Measurements from ENCODE around the gene FHAD1. TPM values are rescaled to one million over a fixed set of nuclear protein-coding genes. Genes with fewer than 3 reads are reported as not detected.

The FHAD1 gene
- total RNA-seq, 1 donor from 2014 or later = not detected

DNA sequence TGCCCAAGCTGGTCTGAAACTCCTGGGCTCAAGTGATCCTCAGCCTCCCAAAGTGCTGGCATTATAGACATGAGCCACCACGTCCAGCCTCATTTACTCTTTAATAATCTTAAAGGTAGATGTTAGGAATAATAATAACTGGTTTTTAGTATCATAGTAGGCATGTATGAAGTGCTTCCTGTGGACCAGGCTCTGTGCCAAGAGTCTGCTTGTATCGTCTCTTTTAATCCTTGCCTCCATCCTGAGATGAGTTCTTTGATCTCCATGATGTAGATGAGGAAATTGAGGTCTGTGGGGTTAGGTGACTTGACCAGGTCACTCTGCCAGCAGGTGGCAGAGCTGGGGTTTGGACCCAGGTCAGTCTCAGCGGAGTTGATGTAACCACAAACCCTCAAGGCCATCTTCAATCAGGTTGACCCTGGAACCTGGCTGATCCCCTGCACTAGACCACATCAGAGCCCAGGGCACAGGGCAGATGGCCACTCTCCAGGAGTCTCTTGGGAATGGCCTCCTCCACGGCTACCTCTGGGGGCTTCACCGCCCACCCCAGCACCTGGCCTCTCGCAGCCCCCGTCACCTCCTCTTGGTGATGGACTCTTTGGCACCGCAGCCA lies 173.9 kb downstream of the FHAD1 start:
- H3K27ac Mint-ChIP-seq (ENCODE audit: unreplicated experiment) = no peak overlapping the region
- peaks cover under 1% of the 10 kb centered on the region for H3K4me1 Mint-ChIP-seq (ENCODE audit: low read depth, unreplicated experiment)
- H3K9me3 Mint-ChIP-seq (ENCODE audit: unreplicated experiment) = peaks cover 4% of the 10 kb centered on the region
- no peak overlapping the region for H3K4me3 Mint-ChIP-seq (ENCODE audit: unreplicated experiment)
- TF ChIP-seq, protein P1, sequence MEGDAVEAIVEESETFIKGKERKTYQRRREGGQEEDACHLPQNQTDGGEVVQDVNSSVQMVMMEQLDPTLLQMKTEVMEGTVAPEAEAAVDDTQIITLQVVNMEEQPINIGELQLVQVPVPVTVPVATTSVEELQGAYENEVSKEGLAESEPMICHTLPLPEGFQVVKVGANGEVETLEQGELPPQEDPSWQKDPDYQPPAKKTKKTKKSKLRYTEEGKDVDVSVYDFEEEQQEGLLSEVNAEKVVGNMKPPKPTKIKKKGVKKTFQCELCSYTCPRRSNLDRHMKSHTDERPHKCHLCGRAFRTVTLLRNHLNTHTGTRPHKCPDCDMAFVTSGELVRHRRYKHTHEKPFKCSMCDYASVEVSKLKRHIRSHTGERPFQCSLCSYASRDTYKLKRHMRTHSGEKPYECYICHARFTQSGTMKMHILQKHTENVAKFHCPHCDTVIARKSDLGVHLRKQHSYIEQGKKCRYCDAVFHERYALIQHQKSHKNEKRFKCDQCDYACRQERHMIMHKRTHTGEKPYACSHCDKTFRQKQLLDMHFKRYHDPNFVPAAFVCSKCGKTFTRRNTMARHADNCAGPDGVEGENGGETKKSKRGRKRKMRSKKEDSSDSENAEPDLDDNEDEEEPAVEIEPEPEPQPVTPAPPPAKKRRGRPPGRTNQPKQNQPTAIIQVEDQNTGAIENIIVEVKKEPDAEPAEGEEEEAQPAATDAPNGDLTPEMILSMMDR (IDR thresholded peaks at IDR 0.05; ENCODE audit: partially characterized antibody, unreplicated experiment) = no peak
- H3K27me3 Mint-ChIP-seq (ENCODE audit: unreplicated experiment) = peaks cover 5% of the 10 kb centered on the region
- no peaks in the 10 kb centered on the region for H3K36me3 Mint-ChIP-seq (ENCODE audit: unreplicated experiment)
- no peak for DNase-seq

DNA sequence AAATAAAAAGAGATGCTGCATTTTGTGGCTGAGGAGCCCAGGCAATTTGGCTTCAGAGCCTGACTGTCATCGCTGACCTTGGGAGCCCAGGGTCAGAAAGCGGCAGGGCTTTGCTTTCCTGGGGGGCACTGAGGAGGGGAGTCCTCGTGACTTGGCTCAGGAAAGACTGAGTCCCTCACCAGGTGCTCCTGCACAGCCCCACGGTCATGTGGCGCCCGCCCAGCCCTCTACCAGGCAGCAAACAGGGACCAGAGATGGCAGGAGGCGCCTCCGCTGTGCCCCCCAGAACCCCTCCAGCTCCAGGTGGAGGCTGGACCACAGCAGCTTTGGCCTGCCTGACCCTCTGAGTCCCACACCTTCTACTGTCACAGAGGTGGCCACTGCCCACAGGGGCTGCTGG lies 175.8 kb downstream of the FHAD1 start:
- no peak for DNase-seq
- peaks cover 9% of the 10 kb centered on the region for H3K27me3 Mint-ChIP-seq (ENCODE audit: unreplicated experiment)
- TF ChIP-seq, protein P1 (IDR thresholded peaks at IDR 0.05; ENCODE audit: partially characterized antibody, unreplicated experiment) = no peak
- peaks cover 6% of the 10 kb centered on the region for H3K9me3 Mint-ChIP-seq (ENCODE audit: unreplicated experiment)
- peaks cover 7% of the 10 kb centered on the region for H3K4me1 Mint-ChIP-seq (ENCODE audit: low read depth, unreplicated experiment)
- H3K27ac Mint-ChIP-seq (ENCODE audit: unreplicated experiment) = no peak overlapping the region
- no peak overlapping the region for H3K4me3 Mint-ChIP-seq (ENCODE audit: unreplicated experiment)
- H3K36me3 Mint-ChIP-seq (ENCODE audit: unreplicated experiment) = no peaks in the 10 kb centered on the region

DNA sequence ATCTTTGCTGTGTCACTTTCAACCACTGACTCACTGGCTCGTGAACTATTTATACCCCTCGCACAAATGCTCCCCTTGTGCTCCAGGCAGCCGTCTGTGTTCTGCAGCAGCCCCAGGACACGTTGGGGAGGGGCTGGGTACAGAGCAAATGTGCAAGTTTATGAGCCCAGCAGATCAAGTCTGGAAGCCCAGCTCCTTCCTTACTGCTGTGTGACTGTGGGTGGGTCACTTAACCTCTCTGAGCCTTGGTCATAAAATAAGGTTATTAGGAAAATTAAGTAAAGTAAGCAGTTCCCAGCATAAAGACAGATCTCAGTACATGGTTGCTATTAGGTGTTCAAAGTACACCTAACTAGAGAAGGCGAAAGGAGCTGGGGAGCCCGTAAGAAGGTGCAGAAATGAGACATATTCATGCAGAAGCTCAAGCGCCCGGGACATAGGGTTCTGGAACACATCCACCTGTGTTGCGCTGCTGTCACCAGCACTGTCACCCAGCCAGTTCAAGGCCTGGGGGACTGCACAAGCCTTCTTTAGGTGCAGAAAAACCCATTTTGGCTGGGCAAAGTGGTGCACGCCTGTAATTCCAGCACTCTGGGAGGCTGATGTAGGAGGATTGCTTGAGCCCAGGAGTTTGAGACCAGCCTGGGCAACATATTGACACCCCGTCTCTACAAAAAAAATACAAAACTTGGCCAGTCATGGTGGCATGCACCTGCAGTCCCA lies 176.5 kb downstream of the FHAD1 start:
- TF ChIP-seq, protein P1 (IDR thresholded peaks at IDR 0.05; ENCODE audit: partially characterized antibody, unreplicated experiment) = no peak
- DNase-seq = no peak
- Mint-ChIP-seq H3K27me3 (ENCODE audit: unreplicated experiment) (peaks cover 9% of the 10 kb centered on the region), H3K4me3 (ENCODE audit: unreplicated experiment) (no peak overlapping the region), H3K4me1 (ENCODE audit: low read depth, unreplicated experiment) (peaks cover 7% of the 10 kb centered on the region), H3K9me3 (ENCODE audit: unreplicated experiment) (peaks cover 6% of the 10 kb centered on the region), H3K36me3 (ENCODE audit: unreplicated experiment) (no peaks in the 10 kb centered on the region), H3K27ac (ENCODE audit: unreplicated experiment) (no peak overlapping the region)

DNA sequence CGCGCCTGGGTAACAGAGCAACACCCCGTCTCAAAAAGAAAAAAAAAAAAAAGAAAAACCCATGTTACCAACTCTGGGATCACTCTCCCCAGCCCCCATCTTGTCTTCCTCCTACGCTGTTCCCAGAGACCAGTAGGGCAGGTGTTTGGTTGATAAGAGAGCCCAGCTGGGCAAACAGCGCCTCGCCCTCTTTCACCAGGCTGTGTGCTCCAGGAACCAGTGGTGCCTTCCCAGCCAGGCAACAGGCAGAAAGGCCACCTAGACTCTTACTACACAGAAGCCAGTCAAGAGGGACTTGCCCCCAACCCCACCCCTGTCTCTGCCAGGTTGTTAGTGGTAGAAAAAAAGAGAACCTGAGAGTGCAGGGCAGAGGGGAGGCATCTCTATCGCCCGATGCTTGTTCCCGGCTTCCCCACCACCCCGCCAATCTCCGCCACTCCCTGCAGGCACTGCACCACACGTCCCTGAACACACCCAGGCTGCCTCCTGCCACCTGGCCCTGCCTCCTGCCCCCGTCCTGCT lies 177.2 kb downstream of the FHAD1 start:
- peaks cover 4% of the 10 kb centered on the region for H3K9me3 Mint-ChIP-seq (ENCODE audit: unreplicated experiment)
- TF ChIP-seq, protein P1 (IDR thresholded peaks at IDR 0.05; ENCODE audit: partially characterized antibody, unreplicated experiment) = no peak
- peaks cover 7% of the 10 kb centered on the region for H3K4me1 Mint-ChIP-seq (ENCODE audit: low read depth, unreplicated experiment)
- no peak overlapping the region for H3K27ac Mint-ChIP-seq (ENCODE audit: unreplicated experiment)
- peaks cover 9% of the 10 kb centered on the region for H3K27me3 Mint-ChIP-seq (ENCODE audit: unreplicated experiment)
- H3K36me3 Mint-ChIP-seq (ENCODE audit: unreplicated experiment) = no peaks in the 10 kb centered on the region
- no peak for DNase-seq
- H3K4me3 Mint-ChIP-seq (ENCODE audit: unreplicated experiment) = no peak overlapping the region

DNA sequence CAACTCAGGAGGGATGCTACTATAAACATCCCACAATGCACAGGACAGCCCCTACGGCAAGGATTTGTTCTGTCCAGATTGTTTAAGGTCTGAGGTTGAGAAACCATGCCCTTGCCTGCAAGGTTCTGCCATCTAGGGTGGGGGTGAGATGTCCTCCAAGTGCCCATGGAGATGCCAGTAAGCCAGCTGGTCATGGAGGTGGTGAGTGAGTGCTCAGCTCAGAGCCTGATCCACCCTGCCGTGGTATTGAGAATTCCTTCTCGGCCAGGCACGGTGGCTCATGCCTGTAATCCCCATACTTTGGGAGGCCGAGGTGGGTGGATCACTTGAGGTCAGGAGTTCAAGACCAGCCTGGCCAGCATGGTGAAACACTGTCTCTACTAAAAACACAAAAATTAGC lies 178.0 kb downstream of the FHAD1 start:
- DNase-seq = no peak
- H3K4me3 Mint-ChIP-seq (ENCODE audit: unreplicated experiment) = no peak overlapping the region
- peaks cover 8% of the 10 kb centered on the region for H3K4me1 Mint-ChIP-seq (ENCODE audit: low read depth, unreplicated experiment)
- TF ChIP-seq, protein P1 (IDR thresholded peaks at IDR 0.05; ENCODE audit: partially characterized antibody, unreplicated experiment) = no peak
- no peak overlapping the region for H3K27ac Mint-ChIP-seq (ENCODE audit: unreplicated experiment)
- H3K27me3 Mint-ChIP-seq (ENCODE audit: unreplicated experiment) = peaks cover 9% of the 10 kb centered on the region
- no peaks in the 10 kb centered on the region for H3K36me3 Mint-ChIP-seq (ENCODE audit: unreplicated experiment)
- H3K9me3 Mint-ChIP-seq (ENCODE audit: unreplicated experiment) = peaks cover 2% of the 10 kb centered on the region

Measured in glutamatergic neuron (in vitro differentiated cells).